Subcutaneous adipose tissue (tissue), 4 donors: Measurements from ENCODE around the gene RASGRF1. TPM values are rescaled to one million over a fixed set of nuclear protein-coding genes. Genes with fewer than 3 reads are reported as not detected.

Source experiments
- total RNA-seq, 4 donors: library from RNA; depleted of rRNA; stranded (reverse); fragments of >200 nt; gene quantifications; one replicate each; pipeline ENCODE4 v1.1.0, GENCODE V29; 2016
- TF ChIP-seq, protein P1 (sequence below): fragments of 450-650 bp; IDR thresholded peaks from one replicate; pipeline ENCODE4 v1.5.1; 2016; ENCODE audit warnings: low read depth, mild to moderate bottlenecking, control low read depth, antibody characterized with exemption, moderate library complexity

Gene RASGRF1
- total RNA-seq, 4 donors from 2014 or later, result under 0.01 to 1.7 (median 0.22) TPM; not detected in 1

- TF ChIP-seq, protein P1, sequence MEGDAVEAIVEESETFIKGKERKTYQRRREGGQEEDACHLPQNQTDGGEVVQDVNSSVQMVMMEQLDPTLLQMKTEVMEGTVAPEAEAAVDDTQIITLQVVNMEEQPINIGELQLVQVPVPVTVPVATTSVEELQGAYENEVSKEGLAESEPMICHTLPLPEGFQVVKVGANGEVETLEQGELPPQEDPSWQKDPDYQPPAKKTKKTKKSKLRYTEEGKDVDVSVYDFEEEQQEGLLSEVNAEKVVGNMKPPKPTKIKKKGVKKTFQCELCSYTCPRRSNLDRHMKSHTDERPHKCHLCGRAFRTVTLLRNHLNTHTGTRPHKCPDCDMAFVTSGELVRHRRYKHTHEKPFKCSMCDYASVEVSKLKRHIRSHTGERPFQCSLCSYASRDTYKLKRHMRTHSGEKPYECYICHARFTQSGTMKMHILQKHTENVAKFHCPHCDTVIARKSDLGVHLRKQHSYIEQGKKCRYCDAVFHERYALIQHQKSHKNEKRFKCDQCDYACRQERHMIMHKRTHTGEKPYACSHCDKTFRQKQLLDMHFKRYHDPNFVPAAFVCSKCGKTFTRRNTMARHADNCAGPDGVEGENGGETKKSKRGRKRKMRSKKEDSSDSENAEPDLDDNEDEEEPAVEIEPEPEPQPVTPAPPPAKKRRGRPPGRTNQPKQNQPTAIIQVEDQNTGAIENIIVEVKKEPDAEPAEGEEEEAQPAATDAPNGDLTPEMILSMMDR, result no peak
Measured at GRCh38 chr15:79129235-79129634, 38.7 kb upstream of the RASGRF1 start.

GRCh38 chr15:79128556-79128955 lies 38.0 kb upstream of the RASGRF1 start:
- TF ChIP-seq, protein P1, result no peak

- TF ChIP-seq, protein P1, result no peak
Measured at GRCh38 chr15:79124388-79124787, 33.8 kb upstream of the RASGRF1 start.

DNA sequence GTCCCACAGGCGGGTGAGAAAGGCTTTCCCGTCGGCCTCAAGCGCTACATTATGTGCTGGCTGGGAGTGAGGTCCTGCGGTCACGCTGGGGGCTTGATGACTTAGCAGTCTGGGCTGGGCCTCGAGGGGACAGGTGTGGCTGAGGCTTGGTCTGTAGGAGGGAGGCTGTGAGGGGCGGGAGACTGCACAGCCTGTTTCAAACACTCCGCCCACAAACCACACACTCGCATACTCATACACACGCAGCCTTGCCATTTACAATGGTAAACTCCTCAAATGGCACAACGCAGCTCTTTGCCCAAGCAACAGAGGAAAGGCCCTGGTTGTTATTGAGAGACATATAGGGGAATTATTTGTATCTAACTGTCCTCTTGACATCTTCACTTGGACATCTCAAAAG lies 32.4 kb upstream of the RASGRF1 start:
- TF ChIP-seq, protein P1, result no peak

DNA sequence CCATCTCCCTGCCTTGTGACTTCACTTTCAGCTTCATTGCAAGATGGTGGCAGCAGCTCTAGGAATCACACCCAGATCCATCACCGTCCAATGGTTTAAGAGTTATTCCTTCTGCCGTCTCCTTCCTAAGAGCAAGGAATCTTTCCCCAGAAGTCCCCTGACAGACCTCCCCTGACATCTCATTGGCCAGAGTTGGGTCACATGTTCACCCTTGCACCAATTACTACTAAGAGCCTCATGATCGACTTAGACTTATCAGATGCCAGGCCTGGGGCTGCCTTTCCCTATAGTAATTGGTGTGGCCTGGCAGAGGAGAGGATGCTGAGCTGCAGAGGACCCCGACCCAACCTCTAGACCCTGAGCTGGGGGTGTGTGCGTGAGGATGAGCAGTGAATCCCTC lies 31.8 kb upstream of the RASGRF1 start:
- TF ChIP-seq, protein P1, result no peak

- TF ChIP-seq, protein P1, result no peak
Measured at GRCh38 chr15:79121571-79121970, 31.0 kb upstream of the RASGRF1 start.

- TF ChIP-seq, protein P1, result no peak
Measured at GRCh38 chr15:79117442-79118204, 27.0 kb upstream of the RASGRF1 start.
